H9 (cell line): Measurements from ENCODE around the gene ARF5. TPM values are rescaled to one million over a fixed set of nuclear protein-coding genes. Genes with fewer than 3 reads are reported as not detected.

ENCODE experiments used
- DNase-seq: peaks from one replicate; pipeline ENCODE4 v3.0.0-alpha.2; 2017
- H2AFZ ChIP-seq: one replicate; pipeline ENCODE4 v1.6.1; 2013; ENCODE audit warnings: mild to moderate bottlenecking, low read length, control low read depth, moderate library complexity
- H2AK5ac ChIP-seq: 2 replicates; pipeline ENCODE4 v1.6.1; 2013; ENCODE audit warnings: low read length, control low read depth, mixed read lengths; ENCODE audit not compliant: insufficient read length
- H2BK120ac ChIP-seq: one replicate; pipeline ENCODE4 v1.6.1; 2013; ENCODE audit warnings: low read depth, mild to moderate bottlenecking, low read length, control low read depth, inconsistent platforms; ENCODE audit not compliant: poor library complexity, severe bottlenecking
- H2BK12ac ChIP-seq: 2 replicates; pipeline ENCODE4 v1.6.1; 2013; ENCODE audit warnings: low read length, control low read depth, mixed read lengths, low read depth; ENCODE audit not compliant: insufficient read length
- H2BK15ac ChIP-seq: 2 replicates; pipeline ENCODE4 v1.6.1; 2013; ENCODE audit warnings: low read depth, low read length, control low read depth
- H2BK20ac ChIP-seq: one replicate; pipeline ENCODE4 v1.6.1; 2013; ENCODE audit warnings: low read depth, mild to moderate bottlenecking, low read length, control low read depth, inconsistent platforms; ENCODE audit not compliant: poor library complexity, severe bottlenecking
- H2BK5ac ChIP-seq: 2 replicates; pipeline ENCODE4 v1.6.1; 2013; ENCODE audit warnings: low read length, control low read depth, mixed read lengths; ENCODE audit not compliant: insufficient read length
- H3K14ac ChIP-seq: 2 replicates; pipeline ENCODE4 v1.6.1; 2013; ENCODE audit warnings: low read length, control low read depth; ENCODE audit not compliant: insufficient read depth
- H3K18ac ChIP-seq: 2 replicates; pipeline ENCODE4 v1.6.1; 2013; ENCODE audit warnings: low read depth, mild to moderate bottlenecking, mixed read lengths, low read length, control low read depth; ENCODE audit not compliant: insufficient read length
- H3K23ac ChIP-seq: 2 replicates; pipeline ENCODE4 v1.6.1; 2013; ENCODE audit warnings: low read length, control low read depth, mixed read lengths, low read depth; ENCODE audit not compliant: insufficient read length
- H3K23me2 ChIP-seq: 2 replicates; pipeline ENCODE4 v1.6.1; 2013; ENCODE audit warnings: low read depth, mild to moderate bottlenecking, mixed read lengths, low read length, control low read depth; ENCODE audit not compliant: insufficient read length, poor library complexity, severe bottlenecking
- H3K27ac ChIP-seq: 2 replicates; pipeline ENCODE4 v1.5.1; 2013; ENCODE audit warnings: low read length, control low read depth, mixed read lengths, low read depth; ENCODE audit not compliant: insufficient read length
- H3K27me3 ChIP-seq: 2 replicates; pipeline ENCODE4 v1.6.1; 2013; ENCODE audit warnings: low read length, control low read depth, inconsistent platforms; ENCODE audit not compliant: insufficient read depth
- H3K4ac ChIP-seq: 2 replicates; pipeline ENCODE4 v1.6.1; 2013; ENCODE audit warnings: low read depth, mild to moderate bottlenecking, control low read depth, inconsistent platforms, low read length, moderate library complexity
- H3K4me1 ChIP-seq: 2 replicates; pipeline ENCODE4 v1.6.1; 2013; ENCODE audit warnings: low read length, control low read depth, inconsistent platforms; ENCODE audit not compliant: insufficient read depth
- H3K4me2 ChIP-seq: 2 replicates; pipeline ENCODE4 v1.6.1; 2013; ENCODE audit warnings: low read length, control low read depth, mixed read lengths; ENCODE audit not compliant: insufficient read length, insufficient read depth
- H3K56ac ChIP-seq: 2 replicates; pipeline ENCODE4 v1.6.1; 2013; ENCODE audit warnings: low read depth, mild to moderate bottlenecking, mixed read lengths, low read length, control low read depth; ENCODE audit not compliant: insufficient read length
- H3K79me1 ChIP-seq: 2 replicates; pipeline ENCODE4 v1.6.1; 2013; ENCODE audit warnings: low read depth, mild to moderate bottlenecking, moderate library complexity, low read length, control low read depth, inconsistent platforms; ENCODE audit not compliant: insufficient read depth, poor library complexity, severe bottlenecking
- H3K79me2 ChIP-seq: 2 replicates; pipeline ENCODE4 v1.6.1; 2013; ENCODE audit warnings: low read length, control low read depth, inconsistent platforms; ENCODE audit not compliant: insufficient read depth
- H3K9ac ChIP-seq: 2 replicates; pipeline ENCODE4 v1.6.1; 2013; ENCODE audit warnings: low read length, control low read depth, mixed read lengths; ENCODE audit not compliant: insufficient read length; ENCODE audit errors: extremely low read depth
- H3K9me3 ChIP-seq: one replicate; pipeline ENCODE4 v1.6.1; 2013; ENCODE audit warnings: low read depth, low read length, inconsistent platforms; ENCODE audit not compliant: control insufficient read depth
- H3T11ph ChIP-seq: one replicate; pipeline ENCODE4 v1.6.1; 2013; ENCODE audit warnings: mild to moderate bottlenecking, low read length, control low read depth, inconsistent platforms
- H4K20me1 ChIP-seq: one replicate; pipeline ENCODE4 v1.6.1; 2013; ENCODE audit not compliant: control insufficient read depth, insufficient read length, insufficient read depth
- H4K5ac ChIP-seq: 2 replicates; pipeline ENCODE4 v1.6.1; 2013; ENCODE audit warnings: low read depth, mild to moderate bottlenecking, mixed read lengths, low read length, control low read depth; ENCODE audit not compliant: insufficient read length
- H4K8ac ChIP-seq: replicated peaks from 2 replicates; pipeline ENCODE4 v1.6.1; 2013; ENCODE audit warnings: low read length, control low read depth, mixed read lengths, low read depth; ENCODE audit not compliant: insufficient read length
- H4K91ac ChIP-seq: 2 replicates; pipeline ENCODE4 v1.6.1; 2013; ENCODE audit warnings: low read depth, mild to moderate bottlenecking, moderate library complexity, mixed read lengths, low read length, control low read depth; ENCODE audit not compliant: insufficient read length
- H3K27ac Mint-ChIP-seq, 3 experiments: 2 replicates in 2 of 3; 3 replicates in 1 of 3; pipeline ENCODE4 v1.8.0; 2020 to 2021; ENCODE audit warnings: mixed read lengths in 3 of 3, mild to moderate bottlenecking in 1 of 3, moderate library complexity in 1 of 3
- H3K27me3 Mint-ChIP-seq: 2 replicates; pipeline ENCODE4 v1.8.0; 2021; ENCODE audit warnings: low read depth, mild to moderate bottlenecking, moderate library complexity, mixed read lengths
- H3K36me3 Mint-ChIP-seq, 3 experiments: 2 replicates in 2 of 3; 3 replicates in 1 of 3; pipeline ENCODE4 v1.8.0; 2020 to 2021; ENCODE audit warnings: low read depth in 3 of 3, mixed read lengths in 3 of 3; ENCODE audit not compliant: insufficient read depth in 1 of 3
- H3K4me1 Mint-ChIP-seq, 2 experiments: 2 replicates each; pipeline ENCODE4 v1.8.0; 2020; ENCODE audit warnings: mixed read lengths in 2 of 2
- H3K4me3 Mint-ChIP-seq, 2 experiments: 2 replicates in 1 of 2; 3 replicates in 1 of 2; pipeline ENCODE4 v1.8.0; 2020 to 2021; ENCODE audit warnings: mild to moderate bottlenecking in 2 of 2, mixed read lengths in 2 of 2, moderate library complexity in 1 of 2
- H3K9me3 Mint-ChIP-seq, 2 experiments: 2 replicates in 1 of 2; 3 replicates in 1 of 2; pipeline ENCODE4 v1.8.0; 2020; ENCODE audit warnings: mild to moderate bottlenecking in 2 of 2, mixed read lengths in 2 of 2, moderate library complexity in 1 of 2
- WGBS: extraction: QIAGEN DNeasy Blood & Tissue Kit; methylation state at CpG from one replicate; pipeline ENCODE4 v1.1.7; 2013; ENCODE audit warnings: missing lambda C conversion rate, low lambda C conversion rate, mixed read lengths; ENCODE audit not compliant: insufficient read length; ENCODE audit errors: extremely low coverage; 5-methylcytosine and 5-hydroxymethylcytosine counted together
- total RNA-seq: library from RNA; stranded (reverse); gene quantifications from 2 replicates; pipeline ENCODE4 v1.2.1, GENCODE V29; 2021
- TF ChIP-seq, protein P1 (sequence below): fragments of 200-600 bp; sonication (generic); conservative IDR thresholded peaks from 3 replicates; pipeline ENCODE4 v1.8.0; 2021; ENCODE audit warnings: antibody characterized with exemption, mild to moderate bottlenecking

The ARF5 gene
- total RNA-seq, 1 experiment from 2014 or later, result 169 TPM

DNA sequence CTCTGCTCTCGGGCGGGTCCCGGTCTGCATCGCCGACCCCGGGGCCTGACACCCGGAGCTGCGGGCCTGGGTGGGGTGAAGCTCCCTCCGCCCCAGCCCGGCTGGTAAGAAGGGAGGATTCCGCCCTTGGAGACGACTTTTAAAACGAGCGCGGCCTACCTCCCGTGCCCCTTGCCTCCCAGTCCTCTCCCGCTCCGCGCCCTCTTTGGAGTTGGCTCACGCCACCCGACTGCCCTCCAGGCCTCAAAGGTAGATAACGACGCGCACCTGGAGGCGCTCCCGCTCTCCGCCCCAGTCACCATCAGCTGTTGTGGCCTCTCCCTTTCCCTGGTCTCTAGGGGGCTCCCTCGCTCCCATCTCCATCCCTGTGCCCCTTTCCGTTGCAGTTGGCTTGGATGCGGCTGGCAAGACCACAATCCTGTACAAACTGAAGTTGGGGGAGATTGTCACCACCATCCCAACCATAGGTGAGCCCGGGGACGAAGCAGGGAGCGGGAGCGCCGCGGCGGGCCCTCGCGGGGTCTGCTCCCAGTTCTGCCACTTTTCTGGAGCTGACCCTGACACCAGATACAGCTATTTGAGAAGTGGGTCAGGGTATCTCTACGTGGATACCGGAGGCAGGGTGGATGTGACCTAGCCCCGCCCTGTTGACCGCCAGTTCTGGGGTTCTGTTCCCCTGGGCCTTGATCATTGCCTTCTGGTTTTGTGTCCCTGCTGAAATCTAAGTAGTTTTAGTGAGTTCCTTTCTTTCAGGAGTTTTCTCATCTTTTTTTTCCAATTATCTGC, 679 bp downstream of the ARF5 start:
- Histone ChIP-seq H3K4me1 (peaks cover 2% of the 10 kb centered on the region; the same call in 1 of the 2 replicates), H2AFZ (no peak overlapping the region), H2AK5ac (no peak overlapping the region), H3K23ac (no peak overlapping the region), H4K5ac (no peak overlapping the region), H2BK15ac (no peak overlapping the region), H3K14ac (peak overlapping the region; percentile 15; the same call in 1 of the 2 replicates), H3K23me2 (peaks cover 18% of the 10 kb centered on the region), H3K27me3 (peaks cover 7% of the 10 kb centered on the region; the same call in 1 of the 2 replicates), H4K8ac (no peak overlapping the region), H2BK120ac (no peak overlapping the region), H4K20me1 (no peaks in the 10 kb centered on the region), H3K79me1 (peaks cover 6% of the 10 kb centered on the region), H4K91ac (no peak overlapping the region), H3T11ph (no peak overlapping the region), H3K56ac (no peak overlapping the region), H2BK12ac (no peak overlapping the region), H2BK5ac (no peak overlapping the region), H3K4me2 (peak overlapping the region; percentile 36), H3K79me2 (no peaks in the 10 kb centered on the region), H3K9me3 (no peaks in the 10 kb centered on the region), H3K4ac (no peak overlapping the region), H3K27ac (no peak overlapping the region), H3K9ac (peak overlapping the region; percentile 23), H3K18ac (no peak overlapping the region), H2BK20ac (no peak overlapping the region)
- Mint-ChIP-seq H3K9me3 (no peaks in the 10 kb centered on the region), H3K27me3 (peaks cover 24% of the 10 kb centered on the region), H3K36me3 (peaks cover 24 to 33% (median 26%) of the 10 kb centered on the region in 3 experiments), H3K27ac (peak overlapping the region; percentile 95 to 98 (median 98)), H3K4me1 (peaks cover 16 to 28% of the 10 kb centered on the region in 2 experiments), H3K4me3 (peak overlapping the region; percentile 94 to 100)
- WGBS, result no CpG with 5 or more reads among the region's 43 CpGs
- peak; percentile 85 for DNase-seq
- TF ChIP-seq, protein P1, sequence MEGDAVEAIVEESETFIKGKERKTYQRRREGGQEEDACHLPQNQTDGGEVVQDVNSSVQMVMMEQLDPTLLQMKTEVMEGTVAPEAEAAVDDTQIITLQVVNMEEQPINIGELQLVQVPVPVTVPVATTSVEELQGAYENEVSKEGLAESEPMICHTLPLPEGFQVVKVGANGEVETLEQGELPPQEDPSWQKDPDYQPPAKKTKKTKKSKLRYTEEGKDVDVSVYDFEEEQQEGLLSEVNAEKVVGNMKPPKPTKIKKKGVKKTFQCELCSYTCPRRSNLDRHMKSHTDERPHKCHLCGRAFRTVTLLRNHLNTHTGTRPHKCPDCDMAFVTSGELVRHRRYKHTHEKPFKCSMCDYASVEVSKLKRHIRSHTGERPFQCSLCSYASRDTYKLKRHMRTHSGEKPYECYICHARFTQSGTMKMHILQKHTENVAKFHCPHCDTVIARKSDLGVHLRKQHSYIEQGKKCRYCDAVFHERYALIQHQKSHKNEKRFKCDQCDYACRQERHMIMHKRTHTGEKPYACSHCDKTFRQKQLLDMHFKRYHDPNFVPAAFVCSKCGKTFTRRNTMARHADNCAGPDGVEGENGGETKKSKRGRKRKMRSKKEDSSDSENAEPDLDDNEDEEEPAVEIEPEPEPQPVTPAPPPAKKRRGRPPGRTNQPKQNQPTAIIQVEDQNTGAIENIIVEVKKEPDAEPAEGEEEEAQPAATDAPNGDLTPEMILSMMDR, result peak; percentile 69
